ENCODE measurements around the gene CD151.

The CD151 gene

DNA sequence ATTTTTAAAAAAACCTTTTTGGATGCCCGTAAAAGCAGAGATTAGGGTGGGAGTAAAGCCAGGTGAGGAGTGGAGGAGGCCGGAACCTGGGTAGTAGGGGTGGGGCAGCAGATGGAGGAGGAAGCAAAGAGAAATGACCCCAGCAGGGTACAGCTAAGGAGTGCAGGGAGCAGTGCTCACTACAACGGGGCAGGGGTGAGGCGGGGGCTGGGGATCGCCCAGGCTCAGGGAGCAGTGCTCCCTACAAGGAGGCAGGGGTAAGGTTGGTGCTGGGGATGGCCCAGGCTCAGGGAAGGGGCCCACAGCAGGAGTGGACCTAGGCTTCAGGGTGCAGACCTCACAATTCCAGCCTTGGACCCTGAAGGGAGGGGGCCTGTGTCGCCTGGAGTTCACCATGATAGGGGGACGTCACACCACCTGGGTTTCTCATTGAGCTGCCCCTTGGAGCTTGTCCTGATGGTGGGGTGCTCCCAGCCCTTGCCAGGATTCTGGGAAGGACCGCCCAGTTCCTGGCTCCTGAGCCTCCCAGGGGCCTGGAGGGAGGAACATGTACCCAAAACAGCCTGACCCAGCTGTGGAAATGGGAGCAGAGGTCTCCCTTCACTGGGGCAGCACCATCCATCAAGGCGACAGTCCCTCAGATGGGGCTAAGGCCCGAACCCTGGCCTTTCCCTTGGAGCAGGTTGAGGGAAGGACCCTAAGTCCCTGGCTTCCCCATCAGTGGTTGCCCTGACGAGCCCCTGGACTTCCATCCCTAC, 16.9 kb upstream of the CD151 start:
- DNase-seq = no peak

DNA sequence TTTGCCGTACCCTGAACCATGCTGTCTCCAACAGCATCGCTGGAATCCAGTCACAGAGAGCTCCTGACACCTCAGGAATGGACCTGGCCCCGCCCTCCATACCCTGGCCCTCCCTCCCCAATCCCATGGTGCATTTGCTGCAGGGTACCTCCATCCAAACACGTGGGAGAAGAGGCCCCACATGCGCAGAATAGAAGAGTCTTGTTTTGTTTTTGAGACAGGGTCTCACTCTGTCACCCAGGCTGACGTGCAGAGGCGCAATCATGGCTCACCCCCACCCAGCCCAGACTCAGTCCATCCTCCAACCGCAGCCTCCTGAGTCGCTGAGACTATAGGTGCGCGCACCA, 16.3 kb upstream of the CD151 start:
- DNase-seq = no peak

GRCh38 chr11:818396-819128, 14.2 kb upstream of the CD151 start, which contains the start of gene PNPLA2:
Gene PNPLA2, plus strand, starts transcription at chr11:818914. Its CDS starts 805 bp downstream, at chr11:819719.
- DNase-seq = no peak

DNA sequence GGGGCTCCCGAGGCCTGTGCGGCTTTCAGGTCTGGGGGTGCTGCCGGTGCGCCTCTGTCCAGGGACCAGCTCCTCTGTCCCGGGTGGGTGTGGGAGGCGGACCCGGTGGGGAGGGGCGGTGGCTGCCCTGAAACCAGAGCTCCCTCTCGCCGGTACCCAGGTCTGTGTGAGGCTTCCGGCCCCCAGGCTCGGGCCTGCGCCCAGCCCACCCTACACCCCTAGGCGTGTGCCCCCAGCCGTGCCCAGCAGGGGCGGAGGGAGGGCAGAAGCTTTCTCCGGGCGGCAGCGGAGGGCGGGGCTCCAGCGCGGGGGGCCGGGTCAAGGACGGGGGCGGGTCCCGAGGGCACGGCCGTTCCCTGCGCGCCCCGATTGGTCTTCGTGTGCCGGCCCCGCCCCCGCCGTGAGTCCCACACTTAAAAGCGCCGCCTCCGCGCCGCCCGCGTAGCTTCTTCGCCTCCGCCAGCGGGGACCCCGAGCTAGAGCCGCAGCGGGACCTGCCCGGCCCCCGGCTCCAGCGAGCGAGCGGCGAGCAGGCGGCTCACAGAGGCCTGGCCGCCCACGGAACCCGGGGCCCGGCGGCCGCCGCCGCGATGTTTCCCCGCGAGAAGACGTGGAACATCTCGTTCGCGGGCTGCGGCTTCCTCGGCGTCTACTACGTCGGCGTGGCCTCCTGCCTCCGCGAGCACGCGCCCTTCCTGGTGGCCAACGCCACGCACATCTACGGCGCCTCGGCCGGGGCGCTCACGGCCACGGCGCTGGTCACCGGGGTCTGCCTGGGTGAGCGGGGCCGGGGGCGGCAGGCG, 13.4 kb upstream of the CD151 start:
- DNase-seq = peak; percentile 92

DNA sequence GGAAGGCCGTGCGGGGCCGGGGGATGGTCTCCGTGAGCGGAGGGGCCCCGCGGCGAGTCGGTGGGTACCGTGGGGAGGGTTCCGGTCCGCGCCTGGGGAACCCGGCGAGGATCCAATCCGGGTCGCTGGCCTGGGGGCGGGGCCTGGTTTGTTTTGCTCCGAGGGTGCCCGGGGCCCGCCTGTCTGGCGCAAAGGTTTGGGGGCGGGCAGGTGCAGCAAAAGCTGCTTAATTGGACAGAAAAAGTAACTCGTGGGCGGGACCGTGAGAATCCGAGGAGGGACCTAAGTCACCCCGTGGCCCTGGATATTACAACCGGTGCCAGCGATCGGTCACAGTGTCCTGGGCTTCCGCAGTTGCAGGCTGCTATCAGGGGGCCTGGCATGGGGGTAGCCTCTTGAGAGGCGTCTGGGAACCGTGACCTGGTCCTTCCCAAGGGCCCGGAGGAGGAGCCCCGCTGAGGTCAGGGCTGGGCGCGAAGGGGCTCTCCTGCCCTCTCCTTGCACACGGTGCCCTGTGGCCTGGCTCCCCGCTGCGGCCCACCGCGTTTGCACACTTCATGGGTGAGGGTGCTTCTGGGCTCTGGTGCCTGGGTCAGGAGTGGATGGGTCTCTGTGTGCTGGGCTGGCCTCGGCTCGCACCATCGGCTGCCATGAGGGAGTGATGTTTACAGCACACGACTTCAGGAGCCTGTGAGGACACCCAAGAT, 12.7 kb upstream of the CD151 start:
- peak; percentile 96 for DNase-seq

DNA sequence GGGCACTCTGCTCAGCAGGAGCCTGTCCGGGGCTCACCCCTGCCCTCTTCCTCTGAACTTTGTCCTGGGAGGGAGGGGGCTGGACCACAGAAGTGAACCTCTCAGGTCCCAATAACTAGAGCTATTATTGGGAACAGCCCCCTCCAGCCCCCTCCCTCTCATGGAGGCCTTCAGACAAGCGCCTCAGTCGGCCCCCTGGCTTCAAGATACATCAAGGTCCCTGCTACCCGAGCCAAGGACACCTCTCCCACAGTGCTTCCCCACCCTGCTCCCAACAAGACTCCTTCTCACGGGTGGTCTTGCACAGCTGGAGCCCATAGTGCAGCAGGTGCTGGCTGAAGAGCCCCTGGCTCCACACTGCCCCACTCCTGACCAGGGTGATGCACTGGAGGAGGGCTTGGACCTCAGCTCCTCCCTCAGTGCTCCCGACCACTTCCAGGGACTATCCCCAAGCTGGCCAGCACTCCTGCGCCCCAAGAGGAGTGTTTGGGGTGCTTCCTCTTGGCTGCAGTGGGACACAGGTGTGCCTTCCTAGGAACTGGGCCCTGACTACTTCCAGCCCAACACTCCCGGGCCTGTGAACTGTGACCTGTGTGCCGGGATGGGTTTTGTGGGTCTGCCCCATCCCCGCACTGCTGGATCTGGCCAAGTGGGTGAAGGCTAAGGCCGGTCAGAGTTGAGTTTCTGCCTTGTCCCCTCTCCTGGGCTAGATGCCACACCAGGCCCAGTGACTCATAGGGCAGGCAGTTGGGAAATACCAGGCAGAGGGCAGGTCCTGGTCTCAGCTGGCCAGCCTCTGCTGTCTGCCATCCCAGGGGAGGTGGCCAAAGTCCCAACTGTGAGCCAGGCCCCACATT, 11.9 kb upstream of the CD151 start:
- no peak for DNase-seq

- DNase-seq = no peak
Observed at GRCh38 chr11:821512-822371, 11.0 kb upstream of the CD151 start.

DNA sequence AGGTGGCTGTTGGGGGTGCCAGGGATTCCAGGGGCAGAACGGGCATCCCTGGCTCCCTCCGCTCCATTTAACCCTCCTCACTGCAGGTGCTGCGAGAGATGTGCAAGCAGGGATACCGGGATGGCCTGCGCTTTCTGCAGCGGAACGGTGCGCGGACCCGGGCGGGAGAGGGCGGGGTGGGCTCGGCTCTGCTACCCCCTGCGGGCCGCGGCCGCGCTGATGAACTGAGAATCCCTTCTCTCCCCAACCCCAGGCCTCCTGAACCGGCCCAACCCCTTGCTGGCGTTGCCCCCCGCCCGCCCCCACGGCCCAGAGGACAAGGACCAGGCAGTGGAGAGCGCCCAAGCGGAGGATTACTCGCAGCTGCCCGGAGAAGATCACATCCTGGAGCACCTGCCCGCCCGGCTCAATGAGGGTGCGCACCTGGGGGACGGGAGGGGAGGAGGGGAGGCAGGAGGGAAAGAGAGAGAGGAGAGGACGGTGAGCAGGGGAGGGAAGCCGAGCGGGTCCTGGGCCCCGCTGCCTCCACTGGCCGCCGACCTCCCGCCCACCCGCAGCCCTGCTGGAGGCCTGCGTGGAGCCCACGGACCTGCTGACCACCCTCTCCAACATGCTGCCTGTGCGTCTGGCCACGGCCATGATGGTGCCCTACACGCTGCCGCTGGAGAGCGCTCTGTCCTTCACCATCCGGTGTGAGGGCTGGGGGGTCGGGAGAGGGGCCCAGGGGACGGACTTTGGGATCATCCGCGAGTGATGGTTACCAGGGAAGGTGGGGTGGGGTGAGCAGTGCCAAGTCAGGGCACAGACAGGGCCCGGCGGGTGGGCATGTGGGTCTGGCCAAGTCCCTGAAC, 9.1 kb upstream of the CD151 start:
- no peak for DNase-seq

GRCh38 chr11:824292-824880, 8.4 kb upstream of the CD151 start:
- DNase-seq = no peak

GRCh38 chr11:824942-825341, 7.8 kb upstream of the CD151 start:
- DNase-seq = no peak

GRCh38 chr11:825366-826226, 7.2 kb upstream of the CD151 start:
- DNase-seq = no peak

DNA sequence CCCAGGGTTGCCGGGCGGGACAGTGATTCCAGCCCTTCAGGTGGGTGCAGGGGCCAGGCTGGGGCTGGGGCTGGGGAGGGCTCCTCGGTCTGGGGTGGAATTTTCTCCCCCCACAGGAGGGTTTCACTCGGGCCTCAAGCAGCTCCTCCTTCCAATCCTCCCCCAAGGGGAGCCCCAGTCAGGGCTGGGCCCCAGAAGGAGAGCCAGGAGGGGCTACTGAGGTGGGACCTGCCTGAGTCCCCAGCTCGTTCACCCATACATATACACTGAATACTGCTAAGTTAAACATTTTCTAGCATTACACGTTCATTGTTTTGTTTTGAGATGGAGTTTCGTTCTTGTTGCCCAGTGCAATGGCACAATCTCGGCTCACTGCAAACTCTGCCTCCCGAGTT, 6.5 kb upstream of the CD151 start:
- no peak for DNase-seq

DNA sequence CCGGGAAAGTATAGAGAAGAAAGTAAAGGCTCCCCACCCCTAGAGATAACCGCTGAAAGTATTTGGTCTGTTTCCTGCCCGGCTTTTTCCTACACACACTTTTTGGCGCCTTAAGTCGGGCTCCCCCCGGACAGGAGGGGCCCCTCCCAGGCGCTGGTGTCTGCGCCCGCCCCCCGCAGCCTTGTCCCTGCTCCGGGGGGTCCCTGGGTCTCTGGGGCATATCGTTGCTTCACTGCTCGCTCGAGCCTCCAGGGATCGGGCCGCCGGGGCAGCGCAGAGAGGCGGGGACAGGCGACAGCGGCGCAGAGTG, 6.0 kb upstream of the CD151 start:
- DNase-seq = no peak

DNA sequence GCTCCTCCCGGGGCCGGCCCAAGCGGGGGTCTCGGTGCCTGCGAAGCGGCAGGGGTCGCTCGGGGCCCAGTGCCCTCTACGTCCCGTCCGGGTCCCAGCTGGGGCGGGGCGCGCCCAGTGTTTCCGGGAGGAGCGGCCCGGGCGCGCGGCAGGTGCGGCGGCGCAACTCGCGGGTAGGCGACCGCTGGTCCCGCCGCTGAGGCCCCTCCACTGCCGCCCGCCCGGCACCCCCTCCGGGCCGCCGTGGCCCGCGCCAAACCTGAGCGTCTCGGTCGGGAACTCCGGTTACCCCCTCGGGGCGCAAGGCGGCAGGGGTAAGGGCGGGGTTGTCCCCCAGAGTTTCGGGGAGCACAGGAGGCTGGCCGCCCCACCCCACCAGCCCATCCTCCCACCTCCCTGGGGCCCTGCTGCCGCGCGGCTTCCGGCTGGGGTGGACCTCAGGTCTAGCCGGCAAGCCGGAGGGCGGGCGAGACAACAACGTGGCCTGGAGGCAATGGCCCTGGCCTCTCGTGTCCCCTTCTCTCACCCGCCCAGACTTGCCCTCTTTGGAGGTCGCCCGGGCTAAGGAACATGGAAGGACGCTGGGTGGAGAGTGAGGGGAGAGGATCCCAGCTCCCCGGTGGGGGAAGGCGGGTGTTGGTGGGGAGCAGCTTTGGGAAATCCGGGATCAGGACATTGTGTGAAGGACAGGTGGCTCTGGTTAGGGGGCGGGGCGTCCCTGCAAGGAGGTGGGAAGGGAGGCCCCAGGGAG, 5.4 kb upstream of the CD151 start:
- DNase-seq = no peak

GRCh38 chr11:827897-828192, 4.9 kb upstream of the CD151 start, which contains the start of gene CRACR2B:
Gene CRACR2B, plus strand, starts transcription at chr11:827919. Its CDS starts 689 bp downstream, at chr11:828608.
- no peak for DNase-seq

DNA sequence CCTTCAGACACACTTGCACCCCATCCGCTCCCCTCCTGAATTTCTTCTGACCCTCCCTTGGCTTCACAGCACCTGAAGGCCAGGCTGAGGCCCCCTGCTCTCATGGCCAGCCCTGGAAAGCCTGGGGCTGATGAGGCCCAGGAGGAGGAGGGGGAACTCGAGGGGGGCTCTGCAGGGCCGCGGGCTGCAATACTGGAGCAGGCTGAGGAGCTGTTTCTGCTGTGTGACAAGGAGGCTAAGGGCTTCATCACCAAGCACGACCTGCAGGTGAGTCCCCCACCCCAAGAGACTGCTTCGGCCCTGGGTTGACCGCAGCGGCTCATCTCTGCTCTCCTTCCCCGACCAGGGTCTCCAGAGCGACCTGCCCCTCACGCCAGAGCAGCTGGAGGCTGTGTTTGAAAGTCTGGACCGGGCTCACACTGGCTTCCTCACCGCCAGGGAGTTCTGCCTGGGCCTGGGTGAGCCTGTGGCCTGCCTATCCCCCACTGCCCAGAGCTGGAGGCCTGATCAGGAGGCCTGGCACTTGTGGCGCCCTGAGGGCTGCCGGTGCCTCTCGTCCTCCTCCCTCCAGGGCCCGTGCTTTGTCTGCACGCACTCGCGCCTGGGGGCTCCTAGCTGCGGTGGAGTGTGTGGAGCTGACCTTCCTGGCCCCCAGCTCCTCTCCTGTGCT, 4.1 kb upstream of the CD151 start:
- no peak for DNase-seq

GRCh38 chr11:829176-829846, 3.4 kb upstream of the CD151 start:
- no peak for DNase-seq

Measured in activated CD4-positive, alpha-beta T cell treated with anti-CD3 and anti-CD28 coated beads, Interleukin-2, amount 50 U/mL, for 1 hour (primary cell).